ENCODE data around the gene ERC2.

The ERC2 gene

DNA sequence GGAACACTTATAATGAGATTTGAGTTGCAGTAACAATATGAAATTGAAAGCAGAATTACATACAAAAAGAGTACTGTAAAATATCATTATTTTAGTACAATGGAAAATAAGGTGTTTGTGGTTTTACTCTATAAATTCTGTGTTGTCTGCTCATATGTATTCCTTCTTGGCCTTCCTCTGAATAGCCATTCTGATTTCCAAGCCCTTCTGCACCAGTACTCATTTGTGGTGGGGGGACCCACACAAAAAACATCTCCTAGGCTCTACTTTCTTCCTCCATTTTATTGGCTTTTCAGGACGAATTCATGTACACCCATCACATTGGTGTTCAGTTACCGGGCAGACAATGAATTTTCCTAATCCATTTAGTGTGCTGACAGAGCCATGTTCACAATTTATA lies 338.2 kb downstream of the ERC2 start:
- in situ Hi-C loops (cut with MboI; ENCODE audit: low sequenced_read_pairs), result no loop called here

DNA sequence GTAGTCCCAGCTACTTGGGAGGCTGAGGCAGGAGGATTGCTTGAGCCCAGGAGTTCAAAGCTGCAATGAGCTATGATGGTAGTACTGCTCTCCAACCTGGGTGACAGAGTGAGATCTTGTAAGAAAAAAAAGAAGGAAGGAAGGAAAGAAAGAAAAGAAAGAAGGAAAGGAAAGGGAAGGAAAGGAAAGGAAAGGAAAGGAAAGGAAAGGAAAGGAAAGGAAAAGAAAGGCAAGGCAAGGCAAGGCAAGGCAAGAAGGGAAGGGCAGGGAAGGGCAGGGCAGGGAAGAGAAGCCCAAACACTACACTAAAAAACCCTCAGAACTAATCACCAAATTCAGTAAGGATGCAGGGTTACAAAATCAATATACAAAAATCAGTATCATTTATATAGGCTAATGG lies 341.6 kb downstream of the ERC2 start:
- in situ Hi-C loops (cut with MboI; ENCODE audit: low sequenced_read_pairs), result no loop called here

DNA sequence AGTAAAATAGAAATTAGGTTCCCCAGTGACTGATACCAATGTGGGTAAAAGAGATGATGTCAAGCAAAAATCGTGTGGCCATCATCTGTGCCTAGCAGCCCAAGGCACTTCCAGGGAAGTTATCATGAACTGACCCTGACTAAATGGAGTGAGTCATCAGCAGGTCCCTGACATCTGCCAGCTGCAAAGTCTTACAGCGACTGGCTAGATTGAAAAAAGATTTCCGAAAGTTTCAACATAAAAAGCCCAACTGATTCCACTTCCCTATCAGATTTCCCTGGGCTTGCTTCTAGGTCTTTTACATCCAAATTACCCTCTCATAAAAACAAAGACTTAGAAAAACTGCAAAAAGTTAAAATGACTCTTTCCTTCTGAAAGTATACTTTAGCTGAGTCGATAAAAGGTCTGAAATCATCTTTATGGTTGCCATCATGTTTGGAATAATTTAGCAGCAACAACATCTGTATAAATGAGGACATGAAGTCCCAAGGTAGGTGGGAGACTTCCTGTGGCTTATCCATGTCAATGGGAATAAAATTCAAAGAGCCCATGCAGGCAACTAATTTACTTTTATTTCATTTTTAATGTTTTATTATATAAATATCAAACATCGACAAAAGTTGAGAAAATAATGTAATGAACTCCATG lies 342.8 kb downstream of the ERC2 start:
- in situ Hi-C loops (cut with MboI; ENCODE audit: low sequenced_read_pairs), result no loop called here

DNA sequence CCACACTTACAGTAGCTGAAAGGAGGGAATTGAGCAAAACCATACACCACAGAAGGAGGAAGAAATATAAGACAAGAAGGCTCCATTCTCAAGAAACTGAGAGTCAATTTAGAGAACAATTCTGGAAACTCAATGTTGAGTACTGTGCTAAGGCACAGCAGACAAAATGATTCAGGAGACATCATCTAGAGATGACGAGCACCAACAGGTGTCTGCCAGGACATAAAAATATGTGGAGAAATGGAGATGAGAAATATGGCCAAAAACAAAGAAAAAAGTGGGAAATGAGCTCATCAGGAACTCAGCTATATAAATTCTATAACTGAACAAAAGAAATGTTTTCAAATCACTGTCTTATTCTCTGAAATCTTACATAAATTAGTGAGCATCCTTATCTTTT lies 343.7 kb downstream of the ERC2 start:
- in situ Hi-C loops (cut with MboI; ENCODE audit: low sequenced_read_pairs), result no loop called here

DNA sequence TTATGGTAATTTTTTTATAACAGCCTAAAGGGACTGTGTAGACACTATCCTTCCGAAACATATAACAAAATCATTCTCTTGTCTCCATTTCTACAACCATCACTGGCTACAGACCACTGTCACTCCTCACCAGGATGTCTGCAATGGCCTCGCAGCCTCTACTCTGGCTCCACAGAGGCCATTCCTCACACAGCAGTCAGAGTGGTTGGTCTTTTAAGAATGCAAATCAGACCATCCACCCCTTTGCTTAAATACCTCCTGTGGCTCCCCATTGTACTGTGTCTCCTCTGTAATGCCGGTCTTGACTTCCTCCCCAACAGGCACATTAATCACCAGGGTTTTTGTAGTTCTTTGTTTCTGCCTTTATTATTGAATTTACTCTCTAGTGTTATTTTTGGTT lies 344.8 kb downstream of the ERC2 start:
- in situ Hi-C loops (cut with MboI; ENCODE audit: low sequenced_read_pairs), result no loop called here

DNA sequence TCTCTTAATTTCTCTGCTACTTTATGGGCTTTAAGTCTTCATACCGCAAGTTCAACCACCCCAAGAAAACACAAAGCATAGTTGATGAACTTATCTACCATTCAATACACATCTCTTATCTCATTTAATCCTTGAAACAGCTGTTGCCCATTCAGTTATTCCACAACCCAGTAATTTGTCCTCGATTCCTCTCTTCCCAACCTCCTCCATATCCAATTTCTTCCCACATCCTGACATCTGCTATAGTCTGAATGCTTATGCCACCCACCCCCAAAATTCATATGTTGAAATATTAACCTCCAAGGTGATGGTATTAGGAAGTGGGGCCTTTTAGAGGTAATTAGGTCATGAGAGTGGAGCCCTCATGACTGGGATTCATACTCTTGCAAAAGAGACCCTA lies 345.4 kb downstream of the ERC2 start:
- in situ Hi-C loops (cut with MboI; ENCODE audit: low sequenced_read_pairs), result no loop called here

DNA sequence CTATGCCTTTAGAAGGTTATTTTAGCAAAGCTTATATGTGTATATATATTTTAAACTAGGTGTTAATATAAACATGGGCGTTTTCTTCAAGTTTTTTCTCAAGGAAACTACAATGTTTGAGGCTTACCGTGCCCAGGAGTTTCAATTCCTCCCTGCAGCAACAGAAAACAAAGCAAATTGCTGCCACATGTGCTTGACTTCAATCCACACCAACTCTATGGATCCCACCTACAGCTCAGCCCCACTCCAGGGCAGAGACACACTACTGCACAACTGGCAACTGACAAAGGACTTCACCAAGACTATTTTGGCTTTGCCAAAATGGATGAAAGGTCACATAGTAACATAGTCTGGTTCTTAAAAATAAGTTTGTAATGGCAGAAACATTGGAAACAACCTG lies 346.6 kb downstream of the ERC2 start:
- in situ Hi-C loops (cut with MboI; ENCODE audit: low sequenced_read_pairs), result no loop called here

DNA sequence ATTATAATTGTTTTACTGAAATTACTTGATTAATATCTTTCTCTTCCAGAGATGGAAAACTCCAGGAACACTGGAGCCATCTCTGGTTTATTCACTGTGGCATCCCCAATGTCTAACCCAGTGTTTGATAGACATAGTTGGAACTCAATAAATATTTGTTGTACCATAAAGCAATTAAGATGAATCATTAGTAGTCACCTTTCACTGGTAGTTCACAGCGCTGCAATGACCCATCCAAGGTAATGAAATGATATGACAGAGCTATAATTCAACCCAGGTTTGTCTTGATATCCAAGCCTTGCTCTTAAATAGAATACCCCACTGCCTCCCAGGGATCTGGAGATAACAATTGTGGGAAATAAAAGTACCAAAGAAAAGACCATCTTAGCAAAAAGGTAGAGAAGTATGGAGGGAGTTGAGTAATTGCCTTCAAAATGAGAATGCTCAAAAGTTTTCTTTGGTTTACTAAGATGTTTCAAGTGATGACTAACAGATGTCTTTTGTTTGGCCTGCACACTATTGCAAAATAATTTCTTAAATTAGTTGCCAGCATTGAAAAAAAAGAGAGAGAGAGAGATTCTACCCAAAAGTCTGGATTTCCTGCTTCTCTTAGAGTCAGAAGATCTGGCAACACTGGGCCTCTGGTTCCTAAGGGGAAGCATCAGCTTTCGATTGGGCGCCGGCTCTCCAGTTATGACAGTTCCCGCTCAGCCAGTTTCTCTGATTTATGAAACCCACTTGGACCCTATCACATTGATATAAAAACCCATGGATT lies 348.5 kb downstream of the ERC2 start:
- in situ Hi-C loops (cut with MboI; ENCODE audit: low sequenced_read_pairs), result no loop called here

DNA sequence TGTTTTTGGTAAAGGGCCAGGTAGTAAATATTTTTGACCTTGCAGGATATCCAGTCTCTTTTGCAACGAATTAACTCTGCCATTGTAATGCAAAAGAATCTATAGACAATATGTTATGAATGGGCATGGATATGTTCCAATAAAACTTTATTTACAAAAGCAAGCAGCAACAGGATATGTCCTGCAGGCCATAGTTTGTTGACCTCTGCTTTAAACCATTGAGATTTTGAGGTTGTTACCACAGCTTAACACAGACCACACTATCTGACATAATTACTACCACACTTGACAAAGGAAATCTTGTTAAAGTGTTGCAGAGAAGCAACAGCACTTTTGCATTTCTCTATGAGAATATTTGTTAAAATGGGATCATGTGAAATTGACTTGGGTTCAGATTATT lies 349.3 kb downstream of the ERC2 start:
- in situ Hi-C loops (cut with MboI; ENCODE audit: low sequenced_read_pairs), result no loop called here

DNA sequence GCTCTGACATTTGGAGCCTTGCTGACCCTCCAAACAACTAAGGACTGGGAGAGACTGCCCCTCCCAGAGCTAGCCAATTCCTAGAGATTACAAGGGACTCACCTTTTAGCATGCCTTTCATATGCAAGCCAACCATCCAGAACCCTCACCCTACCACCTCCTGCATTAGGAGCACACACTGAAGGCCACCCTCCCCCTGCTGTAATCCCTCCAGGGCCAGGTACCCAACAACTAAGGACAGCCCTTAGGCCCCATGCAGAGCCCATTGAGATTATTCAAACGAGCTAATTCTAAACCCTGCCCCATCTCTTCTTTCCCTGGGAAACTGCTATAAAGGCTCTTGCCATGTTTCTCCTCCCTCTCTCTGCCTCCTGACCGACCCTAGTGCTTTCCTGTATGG lies 352.6 kb downstream of the ERC2 start:
- in situ Hi-C loops (cut with MboI; ENCODE audit: low sequenced_read_pairs), result no loop called here

DNA sequence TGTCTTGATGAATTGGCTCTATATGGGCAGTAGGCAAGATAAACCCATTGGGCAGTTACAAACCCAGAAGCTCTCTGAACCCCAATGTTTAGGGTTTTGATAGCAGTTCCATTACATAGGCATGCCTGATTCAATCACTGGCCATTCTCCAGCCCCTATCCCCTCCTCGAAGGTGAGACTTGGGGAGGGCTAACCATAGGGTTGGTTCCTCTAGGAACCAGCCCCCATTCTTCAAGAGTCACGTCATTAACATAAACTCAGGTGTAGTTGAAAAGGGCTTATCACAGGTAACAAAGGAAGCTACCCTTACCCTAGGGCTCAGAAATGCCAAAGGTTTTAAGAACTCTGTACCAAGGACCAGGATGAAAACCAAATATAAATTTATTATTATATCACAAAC lies 353.1 kb downstream of the ERC2 start:
- in situ Hi-C loops (cut with MboI; ENCODE audit: low sequenced_read_pairs), result no loop called here

DNA sequence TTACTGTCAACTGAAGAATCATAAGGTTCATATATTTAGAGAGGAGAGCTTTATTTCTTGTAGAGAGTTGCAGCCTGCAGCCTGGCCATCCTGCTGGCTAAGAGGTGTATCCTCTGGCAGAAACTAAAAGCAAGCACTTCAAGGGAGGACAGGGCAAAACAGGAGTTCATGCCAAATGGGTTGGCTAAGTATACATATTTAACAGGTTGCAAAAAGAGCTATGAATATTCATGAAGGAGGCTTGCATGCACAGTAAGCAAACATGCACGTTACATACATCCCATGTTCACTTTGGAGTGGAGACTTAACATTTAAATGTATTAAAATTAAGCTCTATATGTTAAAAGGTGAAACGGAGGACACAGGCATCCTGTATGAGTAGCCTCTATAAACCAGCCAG lies 354.4 kb downstream of the ERC2 start:
- in situ Hi-C loops (cut with MboI; ENCODE audit: low sequenced_read_pairs), result no loop called here

DNA sequence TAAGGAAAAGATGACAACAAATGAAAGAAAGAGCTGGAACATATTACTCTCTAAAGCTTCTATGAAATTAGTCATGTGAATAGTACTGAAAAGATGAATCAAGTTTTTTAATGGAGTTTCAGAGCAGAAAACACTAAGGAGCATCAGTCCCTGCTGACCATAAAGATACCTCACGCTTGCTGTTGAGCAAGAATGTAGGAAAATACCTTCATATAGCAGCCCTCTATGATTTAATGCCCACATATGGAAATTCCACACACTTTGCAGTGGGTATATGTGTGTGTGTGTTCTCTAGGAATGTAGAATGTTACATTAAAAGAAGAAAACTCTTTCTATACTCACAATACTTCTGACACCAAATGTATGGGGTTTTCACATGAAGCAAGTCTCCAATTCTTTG lies 355.0 kb downstream of the ERC2 start:
- in situ Hi-C loops (cut with MboI; ENCODE audit: low sequenced_read_pairs), result no loop called here

DNA sequence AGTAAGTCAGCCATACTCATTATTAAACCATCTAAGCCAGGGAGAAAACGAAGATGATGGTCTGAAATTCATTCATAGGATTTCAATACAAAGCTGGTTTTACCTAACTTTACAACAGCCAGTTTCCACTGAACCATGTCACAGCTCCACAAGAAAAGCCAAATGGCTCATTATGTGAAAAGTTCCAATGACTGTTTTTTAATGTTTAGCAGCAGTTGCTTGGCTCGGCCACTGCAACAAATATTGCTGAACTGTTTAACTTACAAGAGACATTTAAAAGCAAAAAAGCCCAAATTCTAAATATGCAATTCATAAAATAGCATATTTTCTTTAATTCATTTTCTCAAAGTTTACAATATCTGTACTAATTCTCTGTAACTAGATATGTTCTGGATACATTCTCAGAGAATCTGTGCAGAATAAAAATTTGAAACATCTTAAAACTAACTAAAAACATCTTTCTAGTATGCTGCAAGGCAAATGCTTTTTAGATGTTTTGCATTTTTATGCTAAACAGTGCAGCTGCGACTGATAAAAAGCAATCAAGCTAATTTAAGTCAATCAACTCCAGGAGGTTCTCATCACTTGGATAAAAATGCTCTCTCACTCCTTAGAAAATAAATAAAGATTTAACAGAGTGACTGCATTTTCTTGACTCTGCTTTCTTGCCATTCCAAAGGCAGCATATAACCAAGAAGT lies 356.5 kb downstream of the ERC2 start:
- in situ Hi-C loops (cut with MboI; ENCODE audit: low sequenced_read_pairs), result no loop called here

DNA sequence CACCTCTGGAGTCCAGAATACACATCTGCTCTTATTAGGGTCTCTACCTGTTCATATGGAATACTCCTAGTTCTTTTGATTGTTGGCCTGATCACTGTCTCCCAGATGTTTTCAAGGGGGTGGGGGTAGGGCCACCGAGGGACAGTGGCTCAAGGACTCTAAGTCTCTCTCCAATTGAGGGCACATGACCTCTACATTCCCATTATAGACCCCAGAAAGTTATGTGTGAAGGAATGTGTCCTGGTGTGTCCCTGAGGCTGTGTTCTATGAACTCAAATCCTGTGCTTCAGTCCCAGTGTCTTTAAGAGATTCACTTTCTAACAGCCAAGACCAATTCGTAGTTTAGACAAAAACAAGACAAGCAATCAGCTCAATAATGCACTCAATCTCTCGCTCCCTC lies 357.4 kb downstream of the ERC2 start:
- in situ Hi-C loops (cut with MboI; ENCODE audit: low sequenced_read_pairs), result no loop called here

DNA sequence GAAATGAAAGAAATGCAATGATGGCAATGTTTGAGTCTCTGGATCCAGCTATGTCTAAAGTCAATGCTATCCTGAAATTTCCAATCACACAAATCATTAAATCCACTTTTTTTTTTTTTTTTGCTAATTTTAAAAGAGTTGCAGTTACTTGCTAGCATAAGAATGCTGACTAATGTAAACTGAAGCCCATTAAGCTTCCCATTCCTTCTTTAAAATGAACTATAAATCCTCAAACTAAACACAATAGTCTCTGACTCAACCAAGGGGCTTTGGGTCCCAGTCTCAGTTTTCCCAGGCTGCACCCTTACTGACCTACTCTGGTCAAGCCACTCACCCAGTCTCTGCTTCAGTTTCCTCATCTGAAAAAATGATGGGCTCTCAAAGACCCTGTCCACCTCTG lies 361.1 kb downstream of the ERC2 start:
- in situ Hi-C loops (cut with MboI; ENCODE audit: low sequenced_read_pairs), result no loop called here

DNA sequence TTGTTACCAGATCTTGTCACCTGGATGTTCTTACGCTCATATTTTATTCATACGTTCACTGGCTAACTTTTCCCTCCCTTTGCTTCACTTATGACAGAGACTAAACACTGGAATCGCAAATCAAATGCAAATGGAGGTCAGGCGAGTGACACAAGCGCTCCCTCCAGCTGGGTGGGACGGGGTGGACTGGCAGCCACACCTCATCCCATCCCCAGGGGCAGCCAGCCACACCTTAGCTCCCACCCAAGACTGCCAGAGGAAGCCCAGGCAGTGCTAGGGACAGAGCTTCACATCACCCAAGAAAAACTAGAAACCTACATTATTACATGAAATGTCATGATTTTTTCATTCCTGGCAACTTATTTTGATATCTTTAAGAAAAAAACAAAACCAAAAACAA lies 366.2 kb downstream of the ERC2 start:
- in situ Hi-C loops (cut with MboI; ENCODE audit: low sequenced_read_pairs), result no loop called here

DNA sequence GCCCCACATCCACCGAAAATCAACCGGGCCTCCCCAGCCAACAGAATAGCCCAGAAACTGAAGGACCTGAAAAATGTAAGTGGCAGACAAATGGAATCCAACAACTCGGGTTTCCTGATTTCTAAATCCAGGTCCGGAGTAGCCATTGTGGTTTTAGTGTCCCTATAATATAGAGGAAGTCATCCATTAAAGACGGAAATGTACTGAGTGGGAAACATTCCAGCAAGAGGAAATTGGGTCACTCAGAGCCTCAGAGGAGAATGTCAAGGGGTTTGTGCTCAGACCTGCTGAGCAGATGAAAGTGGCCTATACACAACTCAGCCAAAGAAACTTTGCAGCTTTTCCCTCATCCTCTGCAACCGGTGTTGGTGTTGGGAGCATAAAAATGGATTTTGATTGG lies 366.7 kb downstream of the ERC2 start:
- in situ Hi-C loops (cut with MboI; ENCODE audit: low sequenced_read_pairs), result no loop called here

DNA sequence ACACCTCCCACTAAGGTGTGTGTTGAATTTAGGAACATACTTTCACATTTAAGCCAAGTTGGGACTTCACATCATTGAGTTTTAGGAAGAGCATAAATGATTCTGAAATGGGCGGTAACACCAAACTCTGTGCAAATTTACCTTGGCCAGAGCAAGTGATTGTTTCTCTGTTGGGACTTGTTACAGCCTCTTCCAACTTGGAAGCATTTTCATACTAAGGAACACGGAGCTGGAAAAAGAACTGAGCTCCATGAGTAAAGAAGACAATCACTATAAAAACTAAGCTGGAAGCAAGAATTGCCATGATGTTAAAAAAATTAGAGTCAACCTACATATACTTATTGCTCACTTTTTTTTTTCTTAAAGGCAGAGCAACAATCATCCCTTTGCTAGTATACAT lies 371.3 kb downstream of the ERC2 start:
- in situ Hi-C loops (cut with MboI; ENCODE audit: low sequenced_read_pairs), result no loop called here

DNA sequence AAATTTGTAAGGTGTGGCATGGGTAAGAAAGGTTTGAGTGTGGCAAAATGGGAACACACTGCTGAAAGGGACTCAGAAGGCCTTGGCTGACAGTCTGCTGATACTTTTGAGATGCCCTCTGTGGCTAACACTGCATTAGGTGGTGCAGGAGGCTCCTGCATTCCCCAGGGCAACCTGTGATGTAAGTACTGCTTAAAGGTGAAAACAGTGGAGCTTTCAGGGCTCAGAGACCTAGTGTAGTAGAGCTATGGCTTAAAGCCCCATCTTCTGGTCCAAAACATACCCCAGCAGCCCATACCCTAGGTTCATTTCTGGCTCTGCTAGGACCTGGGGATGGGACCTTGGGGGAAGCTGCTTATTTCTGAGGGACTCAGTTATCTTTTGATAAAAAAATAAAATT lies 374.1 kb downstream of the ERC2 start:
- in situ Hi-C loops (cut with MboI; ENCODE audit: low sequenced_read_pairs), result no loop called here

DNA sequence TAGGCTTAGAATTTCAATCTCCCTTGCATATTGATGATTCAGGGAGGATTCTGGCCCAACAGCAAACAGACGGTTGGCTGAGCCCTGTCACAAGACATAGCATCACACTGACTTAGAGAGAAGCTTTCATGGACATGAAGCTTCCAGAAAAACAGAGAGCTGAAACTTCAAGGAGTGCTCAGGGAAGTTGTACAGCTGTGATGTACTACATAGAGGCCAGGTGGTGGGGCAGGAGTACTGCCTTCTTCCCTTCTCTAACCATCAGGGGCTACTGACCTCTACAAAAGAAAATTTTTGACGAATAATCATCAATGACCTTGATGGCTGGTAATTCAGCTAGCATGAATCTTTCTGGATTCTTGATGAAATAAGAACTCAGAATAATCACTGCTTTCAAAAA lies 378.5 kb downstream of the ERC2 start:
- in situ Hi-C loops (cut with MboI; ENCODE audit: low sequenced_read_pairs), result no loop called here

DNA sequence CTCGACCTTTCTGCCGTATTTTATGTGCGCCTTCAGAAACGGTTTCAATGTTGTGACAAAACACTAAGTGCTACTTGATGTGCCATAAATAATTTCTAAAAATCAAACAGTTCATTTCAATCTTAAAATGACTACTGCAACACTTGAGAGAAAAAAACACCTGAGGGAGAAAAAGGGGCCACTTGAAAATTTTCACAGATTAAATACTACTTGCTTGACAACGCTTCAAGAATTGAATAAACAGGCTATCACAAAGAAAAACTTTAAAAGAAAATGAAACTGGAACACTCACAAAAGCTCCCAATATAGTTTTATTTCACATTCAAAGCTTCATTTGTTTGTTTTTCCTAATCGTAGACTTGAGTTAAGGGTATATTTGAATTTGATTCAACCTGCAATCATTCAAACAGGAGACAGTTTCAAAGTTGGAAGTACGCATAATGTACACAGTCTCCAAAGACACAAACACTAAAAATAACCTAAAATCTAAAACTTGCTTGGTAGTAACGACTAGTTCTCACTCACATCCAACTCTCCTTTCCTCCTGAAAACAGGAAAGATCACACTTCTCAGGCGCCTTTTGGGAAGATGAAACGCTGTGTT lies 380.7 kb downstream of the ERC2 start:
- in situ Hi-C loops (cut with MboI; ENCODE audit: low sequenced_read_pairs), result no loop called here
